Effector memory CD8-positive, alpha-beta T cell (primary cell): ENCODE measurements around the gene PEX26.
"Not testable (repeated sequence)": the region's sequence is repeated elsewhere in the genome, so short reads cannot be mapped to it uniquely, and the experiment has no call there.

Experiments used
- ATAC-seq: fragments of 150-1000 bp; cut with Tn5 transposase; replicated peaks from 2 replicates; pipeline ENCODE4 v1.10.0; 2021; ENCODE audit warnings: mild to moderate bottlenecking, moderate library complexity
- DNase-seq, 3 experiments: peaks; one replicate each; pipeline ENCODE4 v3.0.0; 2021
- H3K27ac Mint-ChIP-seq, 2 donors: one replicate each; pipeline ENCODE4 v1.8.0; 2022; ENCODE audit warnings: mild to moderate bottlenecking in 2 of 2, mixed read lengths in 2 of 2, moderate library complexity in 2 of 2
- H3K27me3 Mint-ChIP-seq, 2 donors: one replicate each; pipeline ENCODE4 v1.8.0; 2022; ENCODE audit warnings: mixed read lengths in 2 of 2
- H3K36me3 Mint-ChIP-seq: one replicate; pipeline ENCODE4 v1.8.0; 2022; ENCODE audit warnings: mild to moderate bottlenecking, moderate library complexity, mixed read lengths; ENCODE audit not compliant: insufficient read depth
- H3K4me1 Mint-ChIP-seq, 2 donors: one replicate each; pipeline ENCODE4 v1.8.0; 2022; ENCODE audit warnings: low read depth in 2 of 2, mixed read lengths in 2 of 2
- H3K4me3 Mint-ChIP-seq, 2 donors: one replicate each; pipeline ENCODE4 v1.8.0; 2022; ENCODE audit warnings: mild to moderate bottlenecking in 2 of 2, mixed read lengths in 2 of 2, moderate library complexity in 2 of 2
- H3K9me3 Mint-ChIP-seq, 2 donors: one replicate each; pipeline ENCODE4 v1.8.0; 2022; ENCODE audit warnings: mixed read lengths in 2 of 2

Gene PEX26

GRCh38 chr22:18060646-18061620 lies 16.9 kb upstream of the PEX26 start:
- H3K4me1 Mint-ChIP-seq, result no peaks in the 10 kb centered on the region
- H3K27ac Mint-ChIP-seq, result no peak overlapping the region
- H3K27me3 Mint-ChIP-seq, result peaks cover 24% of the 10 kb centered on the region in 2 donors
- no peaks in the 10 kb centered on the region for H3K36me3 Mint-ChIP-seq
- no peak overlapping the region for H3K4me3 Mint-ChIP-seq
- no peaks in the 10 kb centered on the region for H3K9me3 Mint-ChIP-seq
- DNase-seq (no peak), ATAC-seq (no peak)

- Mint-ChIP-seq H3K36me3 (no peaks in the 10 kb centered on the region), H3K4me1 (no peaks in the 10 kb centered on the region), H3K9me3 (no peaks in the 10 kb centered on the region), H3K27me3 (peaks cover 36 to 39% of the 10 kb centered on the region in 2 donors), H3K27ac (no peak overlapping the region), H3K4me3 (no peak overlapping the region)
- ATAC-seq (no peak), DNase-seq (no peak)
Measured at GRCh38 chr22:18062421-18062820, 15.4 kb upstream of the PEX26 start.

GRCh38 chr22:18063306-18063705 lies 14.5 kb upstream of the PEX26 start:
- Mint-ChIP-seq H3K27me3 (peaks cover 45 to 48% of the 10 kb centered on the region in 2 donors), H3K4me3 (no peak overlapping the region), H3K4me1 (no peaks in the 10 kb centered on the region), H3K9me3 (no peaks in the 10 kb centered on the region), H3K27ac (no peak overlapping the region), H3K36me3 (no peaks in the 10 kb centered on the region)
- ATAC-seq (no peak), DNase-seq (no peak)

- H3K4me3 Mint-ChIP-seq, H3K4me1 Mint-ChIP-seq: not testable (repeated sequence)
Measured at GRCh38 chr22:18063715-18064114, 14.1 kb upstream of the PEX26 start.

GRCh38 chr22:18064636-18065035 lies 13.2 kb upstream of the PEX26 start:
- no peak overlapping the region for H3K4me3 Mint-ChIP-seq
- H3K4me1 Mint-ChIP-seq, result no peaks in the 10 kb centered on the region
- DNase-seq (no peak), ATAC-seq (no peak)
- H3K9me3 Mint-ChIP-seq, result no peaks in the 10 kb centered on the region
- no peaks in the 10 kb centered on the region for H3K36me3 Mint-ChIP-seq
- H3K27ac Mint-ChIP-seq, result no peak overlapping the region
- peaks cover 55 to 59% of the 10 kb centered on the region in 2 donors for H3K27me3 Mint-ChIP-seq

More at GRCh38 chr22:18063715-18064114, 14.1 kb upstream of the PEX26 start:
- H3K9me3 Mint-ChIP-seq, H3K27ac Mint-ChIP-seq, DNase-seq, H3K36me3 Mint-ChIP-seq, ATAC-seq: not testable (repeated sequence)
- peaks cover 49 to 52% of the 10 kb centered on the region in 2 donors for H3K27me3 Mint-ChIP-seq

GRCh38 chr22:18065256-18065655 lies 12.5 kb upstream of the PEX26 start:
- no peaks in the 10 kb centered on the region for H3K9me3 Mint-ChIP-seq
- peaks cover 51 to 59% of the 10 kb centered on the region in 2 donors for H3K27me3 Mint-ChIP-seq
- H3K36me3 Mint-ChIP-seq, result no peaks in the 10 kb centered on the region
- no peaks in the 10 kb centered on the region for H3K4me1 Mint-ChIP-seq
- DNase-seq, result no peak
- no peak overlapping the region for H3K4me3 Mint-ChIP-seq
- no peak for ATAC-seq
- no peak overlapping the region for H3K27ac Mint-ChIP-seq

GRCh38 chr22:18066181-18066859 lies 11.5 kb upstream of the PEX26 start:
- peak overlapping the region in 1 of 2 donors; percentile 7 for H3K27ac Mint-ChIP-seq
- no peak overlapping the region for H3K4me3 Mint-ChIP-seq
- peaks cover 50 to 59% of the 10 kb centered on the region in 2 donors for H3K27me3 Mint-ChIP-seq

GRCh38 chr22:18067121-18067520 lies 10.7 kb upstream of the PEX26 start:
- H3K36me3 Mint-ChIP-seq, result peaks cover 3% of the 10 kb centered on the region
- peaks cover 50 to 59% of the 10 kb centered on the region in 2 donors for H3K27me3 Mint-ChIP-seq
- ATAC-seq (no peak), DNase-seq (no peak)
- H3K27ac Mint-ChIP-seq, result no peak overlapping the region
- no peaks in the 10 kb centered on the region for H3K4me1 Mint-ChIP-seq
- no peak overlapping the region for H3K4me3 Mint-ChIP-seq
- no peaks in the 10 kb centered on the region for H3K9me3 Mint-ChIP-seq

More at GRCh38 chr22:18066181-18066859, 11.5 kb upstream of the PEX26 start:
- no peak for DNase-seq
- H3K9me3 Mint-ChIP-seq, result no peaks in the 10 kb centered on the region
- H3K4me1 Mint-ChIP-seq, result no peaks in the 10 kb centered on the region
- peaks cover 2% of the 10 kb centered on the region for H3K36me3 Mint-ChIP-seq
- ATAC-seq, result no peak

- H3K4me3 Mint-ChIP-seq, result no peak overlapping the region
- no peak overlapping the region for H3K27ac Mint-ChIP-seq
Measured at GRCh38 chr22:18067548-18068341, 10.0 kb upstream of the PEX26 start.

GRCh38 chr22:18068381-18068988 lies 9.3 kb upstream of the PEX26 start:
- H3K9me3 Mint-ChIP-seq, result no peaks in the 10 kb centered on the region
- no peak for ATAC-seq
- DNase-seq, result no peak
- no peak overlapping the region for H3K27ac Mint-ChIP-seq
- H3K4me1 Mint-ChIP-seq, result no peaks in the 10 kb centered on the region
- peaks cover 50 to 59% of the 10 kb centered on the region in 2 donors for H3K27me3 Mint-ChIP-seq
- peaks cover 3% of the 10 kb centered on the region for H3K36me3 Mint-ChIP-seq
- no peak overlapping the region for H3K4me3 Mint-ChIP-seq

More at GRCh38 chr22:18067548-18068341, 10.0 kb upstream of the PEX26 start:
- ATAC-seq, result no peak
- H3K9me3 Mint-ChIP-seq, result no peaks in the 10 kb centered on the region
- H3K36me3 Mint-ChIP-seq, result peaks cover 3% of the 10 kb centered on the region
- H3K4me1 Mint-ChIP-seq, result no peaks in the 10 kb centered on the region
- peaks cover 50 to 59% of the 10 kb centered on the region in 2 donors for H3K27me3 Mint-ChIP-seq
- DNase-seq, result no peak

- H3K9me3 Mint-ChIP-seq, result no peaks in the 10 kb centered on the region
- peaks cover 3% of the 10 kb centered on the region for H3K36me3 Mint-ChIP-seq
- H3K4me1 Mint-ChIP-seq, result no peaks in the 10 kb centered on the region
- peaks cover 50 to 54% of the 10 kb centered on the region in 2 donors for H3K27me3 Mint-ChIP-seq
- H3K4me3 Mint-ChIP-seq, result no peak overlapping the region
- DNase-seq, result no peak
- H3K27ac Mint-ChIP-seq, result no peak overlapping the region
- no peak for ATAC-seq
Measured at GRCh38 chr22:18069041-18069440, 8.7 kb upstream of the PEX26 start.

- DNase-seq (no peak), ATAC-seq (no peak)
- Mint-ChIP-seq H3K36me3 (peaks cover 4% of the 10 kb centered on the region), H3K27me3 (peaks cover 40 to 44% of the 10 kb centered on the region in 2 donors), H3K9me3 (no peaks in the 10 kb centered on the region), H3K4me1 (no peaks in the 10 kb centered on the region), H3K27ac (no peak overlapping the region), H3K4me3 (no peak overlapping the region)
Measured at GRCh38 chr22:18070041-18070440, 7.7 kb upstream of the PEX26 start.
